ENCODE data around the gene PLEKHM1.

The PLEKHM1 gene

DNA sequence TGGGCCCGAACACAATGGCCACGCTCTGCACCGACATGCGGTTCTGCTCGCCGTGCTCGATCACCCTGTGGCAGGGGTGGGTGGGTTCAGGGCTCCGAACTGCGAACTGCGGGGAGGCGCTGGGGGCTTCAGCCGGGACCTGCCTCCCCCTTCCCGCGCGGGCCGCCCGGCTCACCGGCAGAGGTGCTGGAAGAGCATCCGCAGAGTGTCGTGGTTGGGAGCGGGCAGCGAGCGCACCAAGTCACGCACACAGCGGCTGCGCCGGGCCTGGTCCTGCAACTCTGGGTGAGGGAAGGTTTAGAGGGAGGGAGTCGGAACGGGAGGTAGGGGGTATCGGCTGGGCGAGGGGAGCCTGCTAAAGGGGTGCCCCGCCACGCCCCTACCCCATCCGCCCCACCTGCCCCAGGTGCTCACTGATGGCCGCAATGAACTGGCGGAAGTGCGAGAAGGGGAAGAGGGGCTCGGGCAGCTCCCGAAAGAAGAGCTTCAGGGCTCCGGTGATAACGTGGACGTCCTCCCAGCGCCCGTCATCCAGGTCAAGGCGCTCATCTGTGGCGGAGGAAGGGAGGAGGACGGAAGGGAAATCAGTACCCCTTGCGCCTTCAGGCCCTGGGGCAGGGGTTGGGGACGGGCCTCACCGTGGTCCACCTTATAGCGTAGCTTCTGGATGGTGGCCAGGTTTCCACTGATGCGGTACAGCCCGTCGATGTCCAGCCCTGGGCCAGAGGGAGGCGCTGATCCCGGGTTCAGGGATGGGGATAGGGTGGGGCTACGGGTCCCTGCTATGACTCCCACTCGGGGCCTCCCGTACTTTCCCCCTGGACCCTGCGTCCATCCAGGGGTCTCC is 94.7 kb downstream of the PLEKHM1 start:
- DNase-seq: no peak

DNA sequence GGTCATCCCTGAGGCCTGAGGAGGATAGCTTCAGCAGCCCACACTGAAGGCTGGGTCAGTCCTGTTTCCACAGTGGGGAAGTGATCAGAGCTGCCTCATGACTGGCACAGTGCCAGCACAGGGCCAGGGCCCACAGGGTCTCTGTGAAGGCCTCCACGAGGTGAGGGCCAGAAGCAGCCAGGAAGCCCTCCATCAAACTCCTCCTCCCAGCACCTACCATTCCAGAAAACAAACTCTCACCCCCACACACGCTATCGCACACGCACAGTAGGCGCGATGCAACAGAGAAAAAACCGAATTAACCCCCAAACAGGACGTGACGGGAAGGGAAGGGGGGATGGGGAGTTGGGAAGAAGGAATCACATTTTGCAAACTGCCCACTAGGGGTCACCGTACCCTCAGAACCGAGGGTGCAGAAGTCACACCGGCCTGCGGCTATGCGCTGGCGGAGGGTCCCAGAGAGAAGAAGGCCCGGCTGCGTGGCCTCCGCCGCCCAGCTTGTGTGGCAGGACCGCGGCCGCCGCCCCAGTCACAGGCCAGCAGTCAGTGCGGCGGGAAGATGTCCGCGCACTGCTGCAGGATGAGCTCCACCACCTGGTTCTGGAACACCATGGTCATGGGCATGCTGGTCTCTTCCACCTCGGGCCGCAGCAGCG is 95.5 kb downstream of the PLEKHM1 start:
- no peak for DNase-seq

DNA sequence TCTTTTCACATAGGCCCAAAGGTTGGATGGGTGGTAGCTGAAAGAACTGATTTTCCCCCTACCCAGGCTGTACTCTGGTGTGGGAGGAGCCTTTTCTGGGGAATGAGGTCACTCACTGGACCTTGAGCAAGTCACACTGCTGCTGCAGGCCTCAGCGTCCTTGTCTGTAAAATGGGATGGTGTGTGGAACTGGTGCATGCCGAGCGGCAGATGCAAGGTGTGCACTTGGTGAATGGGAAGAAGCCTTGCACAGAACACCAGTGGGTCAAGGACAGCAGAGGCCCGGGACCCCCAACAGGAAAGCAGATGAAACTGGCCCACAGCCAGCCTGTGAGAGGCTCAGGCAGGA is 96.0 kb downstream of the PLEKHM1 start:
- no peak for DNase-seq

DNA sequence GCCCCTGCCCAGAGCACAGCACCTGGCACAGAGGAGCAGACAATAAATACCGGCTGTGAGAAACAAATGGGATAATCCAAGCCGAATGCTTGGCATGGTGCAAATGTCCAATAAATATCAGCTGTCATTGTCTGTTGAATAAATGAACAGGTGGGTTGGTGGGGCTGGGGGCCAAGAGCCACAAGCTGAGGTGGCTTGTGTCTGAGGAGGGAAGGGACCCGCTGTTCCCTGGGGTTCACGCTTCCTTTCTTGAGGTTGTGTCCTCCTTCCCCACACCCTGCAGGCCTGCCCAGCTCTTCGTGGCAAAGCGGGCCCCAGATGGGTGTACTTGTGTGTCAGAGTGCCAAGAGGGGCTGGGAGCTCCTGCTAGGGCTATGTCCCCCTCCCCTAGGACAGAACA is 96.4 kb downstream of the PLEKHM1 start:
- DNase-seq: no peak

DNA sequence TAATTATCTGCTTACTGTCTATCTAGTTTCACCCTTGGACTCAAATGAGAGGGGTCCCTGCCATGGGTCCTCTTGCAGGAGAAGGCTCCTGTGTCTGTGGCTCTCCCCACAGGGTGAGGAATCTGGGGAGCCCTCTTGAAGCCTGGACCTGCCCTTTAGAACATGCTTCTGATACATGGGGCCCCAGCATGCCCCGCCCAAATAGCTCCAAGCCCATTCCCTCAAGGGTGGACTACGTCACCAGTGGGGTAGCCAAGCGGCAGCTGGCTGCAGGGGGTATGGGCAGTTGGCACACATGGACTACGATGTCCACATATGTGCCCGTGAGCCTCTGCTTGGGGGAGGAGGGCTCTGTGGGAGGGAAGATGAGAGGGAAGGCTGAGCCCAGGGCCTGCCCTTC is 97.1 kb downstream of the PLEKHM1 start:
- no peak for DNase-seq

DNA sequence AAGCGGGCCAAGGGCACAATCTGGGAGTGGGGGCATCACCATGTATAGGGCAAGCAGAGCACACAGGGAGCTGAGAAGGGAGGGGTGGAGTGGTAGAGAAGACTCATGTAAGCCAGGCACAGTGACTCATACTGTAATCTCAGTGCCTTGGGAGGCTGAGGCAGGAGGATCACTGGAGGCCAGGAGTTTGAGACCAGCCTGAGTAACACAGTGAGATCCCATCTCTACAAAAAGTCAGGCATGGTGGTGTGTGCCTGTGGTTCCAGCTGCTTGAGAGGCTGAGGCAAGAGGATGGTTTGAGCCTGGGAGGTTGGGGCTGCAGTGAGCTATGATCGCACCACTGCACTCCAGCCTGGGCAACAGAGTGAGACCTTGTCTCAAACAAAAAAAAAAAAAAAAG is 98.6 kb downstream of the PLEKHM1 start:
- DNase-seq: no peak

DNA sequence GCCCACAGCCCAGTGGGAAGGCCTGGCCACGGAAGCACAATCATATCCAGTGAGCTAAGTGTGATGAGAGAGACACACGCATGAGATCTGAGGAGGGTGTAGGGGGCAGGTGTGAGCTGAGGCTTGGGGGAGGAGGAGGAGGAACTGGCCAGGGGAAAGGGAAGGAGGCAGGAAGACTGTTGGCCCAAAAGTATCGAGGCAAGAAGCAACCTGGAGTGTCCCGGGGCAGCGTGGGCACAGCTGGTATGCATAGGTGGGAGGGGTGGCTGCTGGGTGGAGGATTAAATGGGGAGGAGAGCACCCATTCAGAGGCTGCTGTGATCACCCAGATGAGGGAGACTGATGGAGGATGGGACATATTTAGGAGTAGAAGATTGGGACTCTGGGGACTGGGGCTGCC is 99.2 kb downstream of the PLEKHM1 start:
- no peak for DNase-seq

DNA sequence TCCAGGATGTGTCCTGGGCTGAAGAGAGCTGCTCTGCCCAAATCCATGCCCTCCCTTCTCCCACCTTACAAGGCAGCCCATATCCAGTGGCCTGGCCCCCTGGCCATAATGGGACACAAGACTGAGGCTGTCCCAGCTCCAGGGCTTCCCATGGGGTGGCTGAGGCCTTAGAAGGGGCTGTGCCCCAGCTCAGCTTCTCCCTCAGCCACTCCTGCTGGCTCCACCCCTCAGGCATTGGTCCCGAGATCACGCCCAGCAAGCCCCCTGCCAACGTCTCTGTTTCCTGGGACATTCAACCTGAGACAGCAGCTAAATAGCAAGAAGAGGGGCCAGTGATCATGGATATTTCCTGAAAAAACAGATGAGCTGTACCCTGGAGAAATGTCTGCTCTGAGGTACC is 101.2 kb downstream of the PLEKHM1 start:
- DNase-seq: no peak

DNA sequence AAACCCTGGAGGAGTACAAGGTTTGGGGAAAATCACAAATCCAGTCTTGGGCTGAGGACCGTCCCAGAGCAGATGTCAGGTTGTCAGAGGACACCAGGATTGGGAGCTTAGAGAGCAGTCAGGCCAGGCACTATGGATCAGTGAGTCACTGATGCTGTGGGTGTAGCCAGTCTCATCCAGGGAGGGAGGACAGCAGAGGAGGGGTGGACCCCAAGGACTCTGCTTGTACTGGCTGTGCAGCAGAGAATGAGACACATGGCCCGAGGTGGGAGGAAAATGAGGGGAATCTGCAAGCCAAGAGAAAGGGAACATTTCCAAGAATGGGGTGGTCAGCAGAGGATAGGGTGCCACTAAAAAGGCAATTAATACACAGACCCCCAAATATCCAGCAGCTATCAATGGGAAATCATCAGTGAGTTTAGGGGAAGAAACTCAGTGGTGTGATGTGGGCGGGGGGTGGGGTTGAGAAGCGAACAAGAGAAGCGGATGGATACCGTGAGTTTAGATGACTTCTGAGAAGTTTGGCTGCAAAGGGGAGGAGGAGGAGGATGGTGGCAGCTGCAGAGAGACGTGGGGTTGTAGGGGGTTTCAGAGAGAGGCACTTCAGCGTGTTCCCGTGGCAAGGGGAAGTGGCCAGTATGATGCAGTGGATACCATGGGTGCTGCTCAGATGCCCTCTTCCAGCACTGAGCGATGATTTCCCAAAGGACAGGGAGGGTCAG is 101.8 kb downstream of the PLEKHM1 start:
- no peak for DNase-seq

DNA sequence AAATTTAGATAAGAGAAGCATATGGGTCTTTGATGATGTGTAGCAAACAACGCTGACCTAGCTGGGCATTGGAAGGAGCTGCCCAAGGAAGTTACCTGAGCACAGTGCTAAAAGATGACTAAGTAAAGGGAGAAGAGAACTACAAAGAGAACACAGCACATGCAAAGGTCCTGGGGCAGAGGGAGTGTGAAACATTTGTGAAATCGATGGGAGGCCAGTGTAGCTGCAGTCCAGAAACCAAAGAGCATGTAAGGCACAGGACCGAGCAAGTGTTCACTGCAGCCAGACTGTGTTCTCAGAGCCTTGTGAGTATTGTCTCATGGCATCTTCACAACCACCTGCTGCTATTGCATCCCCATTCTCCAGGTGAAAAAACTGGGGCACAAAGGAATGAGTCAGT is 102.8 kb downstream of the PLEKHM1 start:
- no peak for DNase-seq

DNA sequence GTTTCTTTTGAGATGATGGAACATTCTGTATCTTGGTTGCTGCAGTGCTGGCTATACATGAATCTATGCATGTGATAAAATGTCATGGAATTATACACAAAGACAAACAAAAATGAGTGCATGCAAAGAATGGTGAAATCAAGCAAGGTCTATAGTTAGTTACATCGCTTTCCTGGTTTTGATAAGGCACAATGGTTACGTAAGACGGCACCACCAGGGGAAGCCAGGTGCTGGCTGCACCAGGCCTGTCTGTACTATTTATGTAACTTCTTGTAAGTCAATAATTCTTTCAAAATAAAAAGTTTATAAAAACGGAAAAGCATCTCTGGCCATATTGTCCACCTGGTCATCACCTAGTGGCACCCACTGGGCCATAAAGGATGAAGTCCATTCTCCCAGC is 104.3 kb downstream of the PLEKHM1 start:
- DNase-seq: no peak

Measured in stimulated activated naive CD4-positive, alpha-beta T cell treated with Interleukin-2 at 50 U/mL for 16 hours (primary cell).